Lung (tissue), 13 donors: ENCODE data around the gene FCN1. TPM values are rescaled to one million over a fixed set of nuclear protein-coding genes. Genes with fewer than 3 reads are reported as not detected.

Experiments
- ATAC-seq: fragments of 200-7000 bp; cut with Tn5 transposase; one replicate; pipeline ENCODE4 v1.9.1; 2020; ENCODE audit warnings: moderate number of reproducible peaks; ENCODE audit not compliant: insufficient read depth, low FRiP score
- DNase-seq, 3 donors: peaks; one replicate each; pipeline ENCODE4 v3.0.0-alpha.2; 2013 to 2017
- H3K27ac ChIP-seq, 2 donors: one replicate each; pipeline ENCODE4 v1.5.1; 2013; ENCODE audit warnings: mild to moderate bottlenecking in 2 of 2, moderate library complexity in 2 of 2, control low read depth in 1 of 2, inconsistent platforms in 1 of 2, low read depth in 1 of 2, low read length in 1 of 2
- H3K27me3 ChIP-seq, 3 donors: one replicate each; pipeline ENCODE4 v1.5.1; 2013; ENCODE audit warnings: low read length in 2 of 3; ENCODE audit not compliant: control insufficient read depth in 3 of 3, insufficient read depth in 3 of 3
- H3K36me3 ChIP-seq, 4 donors: one replicate each; pipeline ENCODE4 v1.5.1; 2013; ENCODE audit warnings: low read length in 4 of 4, mild to moderate bottlenecking in 1 of 4, moderate library complexity in 1 of 4; ENCODE audit not compliant: control insufficient read depth in 4 of 4, insufficient read depth in 4 of 4
- H3K4me1 ChIP-seq, 5 donors: one replicate each; pipeline ENCODE4 v1.5.1; 2013; ENCODE audit warnings: low read length in 5 of 5, mild to moderate bottlenecking in 2 of 5, moderate library complexity in 1 of 5; ENCODE audit not compliant: control insufficient read depth in 5 of 5, insufficient read depth in 5 of 5
- H3K4me3 ChIP-seq: one replicate; pipeline ENCODE4 v1.5.1; 2013; ENCODE audit warnings: mild to moderate bottlenecking, control low read depth, moderate library complexity
- H3K9ac ChIP-seq, 2 donors: one replicate each; pipeline ENCODE4 v1.5.1; 2013; ENCODE audit warnings: low read length in 2 of 2, control low read depth in 1 of 2; ENCODE audit not compliant: insufficient read depth in 1 of 2
- H3K9me3 ChIP-seq, 4 donors: one replicate each; pipeline ENCODE4 v1.5.1; 2013; ENCODE audit warnings: low read length in 3 of 4, mild to moderate bottlenecking in 1 of 4, moderate library complexity in 1 of 4; ENCODE audit not compliant: control insufficient read depth in 4 of 4, insufficient read depth in 3 of 4
- WGBS, 2 donors: extraction: QIAGEN DNeasy Blood & Tissue Kit; methylation state at CpG; one replicate each; pipeline ENCODE4 v1.1.7; 2013; 5-methylcytosine and 5-hydroxymethylcytosine counted together
- polyA plus RNA-seq, 2 donors: library from polyadenylated mRNA; stranded (reverse); fragments of 200-250 nt; gene quantifications; one replicate each; pipeline ENCODE4 v1.2.1, GENCODE V29; 2013
- small RNA-seq: library from RNA; depleted of rRNA; stranded (forward); fragments of <200 nt; gene quantifications from one replicate; pipeline ENCODE3, GENCODE V24; 2014; ENCODE audit warnings: low replicate concordance
- total RNA-seq, 2 donors: library from RNA; depleted of rRNA in 1 of 2; stranded (reverse); fragments of >200 nt in 1 of 2; gene quantifications; one replicate each; pipeline ENCODE4 v1.2.1, GENCODE V29; 2014 to 2021
- TF ChIP-seq, protein P1 (sequence below): IDR thresholded peaks from 2 replicates; pipeline ENCODE4 v1.5.1; 2012; ENCODE audit warnings: mild to moderate bottlenecking; ENCODE audit errors: control extremely low read depth, extremely low read depth
- donor health status: control.
- donor health status: control.
- donor health status: Bipolar disorder and iron deficiency.
- donor health status: healthy.
- donor health status: DM: yes; HTN: yes; CAD: no.

The FCN1 gene
- total and polyA plus RNA-seq, 4 donors: 18.7 to 149 (median 48.2) TPM

DNA sequence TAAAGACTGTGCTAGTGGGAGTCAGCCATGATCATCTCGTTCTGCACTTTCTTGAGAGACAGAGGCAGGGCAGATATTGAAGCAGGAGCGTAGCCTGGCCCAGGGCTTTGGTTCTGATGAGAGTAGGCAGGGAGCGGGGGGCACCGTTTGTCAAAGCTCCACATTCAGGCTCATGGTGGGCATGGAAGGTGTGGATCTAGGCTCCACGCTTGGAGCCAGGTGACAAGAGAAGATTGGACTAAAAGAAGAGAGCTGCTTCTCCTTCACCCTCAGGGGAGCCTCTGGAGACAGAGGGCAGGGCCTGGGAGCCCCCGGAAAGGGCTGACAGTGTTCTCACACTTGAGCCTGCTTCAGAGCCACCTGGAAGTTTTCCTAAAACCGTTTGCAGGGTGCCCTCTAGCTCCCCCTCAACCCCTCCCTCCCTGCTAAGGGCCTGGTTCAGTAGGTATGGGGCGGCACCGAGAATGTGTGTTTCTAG, 61.8 kb downstream of the FCN1 start:
- Histone ChIP-seq H3K9ac (no peak overlapping the region), H3K27ac (no peak overlapping the region), H3K36me3 (no peaks in the 10 kb centered on the region), H3K27me3 (no peaks in the 10 kb centered on the region), H3K9me3 (peaks cover 0 to 2% (median 0%) of the 10 kb centered on the region in 4 donors), H3K4me3 (no peak overlapping the region), H3K4me1 (no peaks in the 10 kb centered on the region)
- TF ChIP-seq, protein P1, sequence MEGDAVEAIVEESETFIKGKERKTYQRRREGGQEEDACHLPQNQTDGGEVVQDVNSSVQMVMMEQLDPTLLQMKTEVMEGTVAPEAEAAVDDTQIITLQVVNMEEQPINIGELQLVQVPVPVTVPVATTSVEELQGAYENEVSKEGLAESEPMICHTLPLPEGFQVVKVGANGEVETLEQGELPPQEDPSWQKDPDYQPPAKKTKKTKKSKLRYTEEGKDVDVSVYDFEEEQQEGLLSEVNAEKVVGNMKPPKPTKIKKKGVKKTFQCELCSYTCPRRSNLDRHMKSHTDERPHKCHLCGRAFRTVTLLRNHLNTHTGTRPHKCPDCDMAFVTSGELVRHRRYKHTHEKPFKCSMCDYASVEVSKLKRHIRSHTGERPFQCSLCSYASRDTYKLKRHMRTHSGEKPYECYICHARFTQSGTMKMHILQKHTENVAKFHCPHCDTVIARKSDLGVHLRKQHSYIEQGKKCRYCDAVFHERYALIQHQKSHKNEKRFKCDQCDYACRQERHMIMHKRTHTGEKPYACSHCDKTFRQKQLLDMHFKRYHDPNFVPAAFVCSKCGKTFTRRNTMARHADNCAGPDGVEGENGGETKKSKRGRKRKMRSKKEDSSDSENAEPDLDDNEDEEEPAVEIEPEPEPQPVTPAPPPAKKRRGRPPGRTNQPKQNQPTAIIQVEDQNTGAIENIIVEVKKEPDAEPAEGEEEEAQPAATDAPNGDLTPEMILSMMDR: no peak
- 80 to 85% methylated on average over 9 of the region's 9 CpGs for WGBS, 2 donors
- DNase-seq (no peak), ATAC-seq (no peak)

Small RNAs within 50 kb of the gene (small RNA-seq; reads per million reads assigned to genes)
- gene AL603650.1: not detected

Other genes with a start within 250 kb of the FCN1 start
- gene FCN2, start 37.1 kb downstream of the FCN1 start, total RNA-seq: not detected
- gene FCN2, start 37.1 kb downstream of the FCN1 start, polyA plus RNA-seq: under 1 TPM; 0.20 to 0.22 TPM
- gene OLFM1, start 169.8 kb upstream of the FCN1 start, total RNA-seq: 10 to 100 TPM in 1 of 2 donors, 1 to 10 TPM in 1; 8.2 to 24.8 TPM
- gene OLFM1, start 169.8 kb upstream of the FCN1 start, polyA plus RNA-seq: 10 to 100 TPM in 1 of 2 donors, 1 to 10 TPM in 1; 7.6 to 23.4 TPM